Measurements from ENCODE around the gene MRPL16. TPM values are rescaled to one million over a fixed set of nuclear protein-coding genes. Genes with fewer than 3 reads are reported as not detected.

The MRPL16 gene
- total and polyA plus RNA-seq, 12 donors, result 47.5 to 143 (median 74.1) TPM

GRCh38 chr11:59769828-59770227 lies 40.8 kb downstream of the MRPL16 start:
- DNase-seq, result no peak
- no peak overlapping the region for H3K27ac ChIP-seq
- intact Hi-C loops (cut with DNase I), result no loop called here
- WGBS, 4 donors, result 92 to 96% (median 94%) methylated on average over 4 of the region's 4 CpGs
- H3K9me3 ChIP-seq (replicated peaks in 1 of 3), result no peaks in the 10 kb centered on the region
- TF ChIP-seq CTCF (IDR thresholded peaks at IDR 0.05), result no peak
- no peak for TF ChIP-seq POLR2A (IDR thresholded peaks at IDR 0.05)
- H3K27me3 ChIP-seq, result no peaks in the 10 kb centered on the region
- no peak overlapping the region for H3K4me3 ChIP-seq
- peaks cover 0 to 18% of the 10 kb centered on the region in 2 donors for H3K36me3 ChIP-seq (replicated peaks in 1 of 2)
- H3K4me1 ChIP-seq (replicated peaks in 1 of 2), result peaks cover 16 to 26% of the 10 kb centered on the region in 2 donors

DNA sequence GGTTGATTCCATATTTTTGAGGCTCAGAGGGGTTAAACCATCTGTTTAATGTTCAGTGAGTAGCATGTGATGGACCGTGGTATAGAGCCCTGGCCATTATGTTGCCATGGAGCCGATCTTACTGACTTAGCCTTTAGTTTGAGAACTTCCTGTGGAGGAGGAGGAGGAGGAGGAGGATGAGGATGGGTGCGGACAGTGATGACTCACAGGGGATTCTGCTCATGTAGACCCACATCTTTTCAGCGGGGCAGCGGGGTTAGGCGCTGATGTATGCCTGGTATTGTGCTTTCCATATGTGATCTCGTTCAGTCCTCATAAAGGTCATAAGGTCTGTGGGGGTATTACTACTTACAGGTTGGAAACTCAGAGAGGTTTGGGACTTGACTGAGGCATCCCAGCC lies 41.5 kb downstream of the MRPL16 start:
- intact Hi-C loops (cut with DNase I), result no loop called here
- Histone ChIP-seq H3K4me3 (no peak overlapping the region), H3K27me3 (no peaks in the 10 kb centered on the region), H3K36me3 (replicated peaks in 1 of 2) (peaks cover 0 to 11% of the 10 kb centered on the region in 2 donors), H3K9me3 (replicated peaks in 1 of 3) (no peaks in the 10 kb centered on the region), H3K4me1 (replicated peaks in 1 of 2) (peaks cover 16 to 30% of the 10 kb centered on the region in 2 donors), H3K27ac (no peak overlapping the region)
- WGBS, 4 donors, result 82 to 87% (median 84%) methylated on average over 7 of the region's 7 CpGs
- TF ChIP-seq CTCF (IDR thresholded peaks at IDR 0.05), result no peak
- no peak for TF ChIP-seq POLR2A (IDR thresholded peaks at IDR 0.05)
- DNase-seq, result no peak

DNA sequence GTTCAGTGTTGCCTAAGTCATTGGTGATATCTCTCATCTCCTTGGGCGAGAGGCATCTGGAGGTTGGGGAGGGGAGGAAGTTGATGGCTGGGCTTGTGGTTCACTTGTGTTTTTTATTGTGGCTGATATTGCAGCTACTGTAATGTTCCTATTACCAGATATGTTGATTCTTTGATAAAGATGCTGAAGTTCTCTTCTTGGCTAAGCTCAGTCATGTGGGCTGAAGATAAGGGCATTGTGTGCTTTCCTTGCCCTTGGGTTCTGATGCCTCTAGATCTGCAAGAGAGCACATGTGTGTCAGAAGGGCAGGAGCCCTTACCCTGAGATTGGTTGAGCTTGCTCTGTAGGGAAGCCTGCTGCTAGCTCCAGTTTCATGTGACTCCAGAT lies 43.4 kb downstream of the MRPL16 start:
- no peak for DNase-seq
- H3K27me3 ChIP-seq, result no peaks in the 10 kb centered on the region
- peaks cover 19 to 33% of the 10 kb centered on the region in 2 donors for H3K4me1 ChIP-seq (replicated peaks in 1 of 2)
- intact Hi-C loops (cut with DNase I), result no loop called here
- H3K4me3 ChIP-seq, result no peak overlapping the region
- H3K36me3 ChIP-seq (replicated peaks in 1 of 2), result no peaks in the 10 kb centered on the region
- no peaks in the 10 kb centered on the region for H3K9me3 ChIP-seq (replicated peaks in 1 of 3)
- H3K27ac ChIP-seq, result no peak overlapping the region
- TF ChIP-seq POLR2A (IDR thresholded peaks at IDR 0.05), result no peak
- no peak for TF ChIP-seq CTCF (IDR thresholded peaks at IDR 0.05)
- WGBS, 4 donors, result 53 to 86% (median 85%) methylated on average over 1 of the region's 1 CpG

DNA sequence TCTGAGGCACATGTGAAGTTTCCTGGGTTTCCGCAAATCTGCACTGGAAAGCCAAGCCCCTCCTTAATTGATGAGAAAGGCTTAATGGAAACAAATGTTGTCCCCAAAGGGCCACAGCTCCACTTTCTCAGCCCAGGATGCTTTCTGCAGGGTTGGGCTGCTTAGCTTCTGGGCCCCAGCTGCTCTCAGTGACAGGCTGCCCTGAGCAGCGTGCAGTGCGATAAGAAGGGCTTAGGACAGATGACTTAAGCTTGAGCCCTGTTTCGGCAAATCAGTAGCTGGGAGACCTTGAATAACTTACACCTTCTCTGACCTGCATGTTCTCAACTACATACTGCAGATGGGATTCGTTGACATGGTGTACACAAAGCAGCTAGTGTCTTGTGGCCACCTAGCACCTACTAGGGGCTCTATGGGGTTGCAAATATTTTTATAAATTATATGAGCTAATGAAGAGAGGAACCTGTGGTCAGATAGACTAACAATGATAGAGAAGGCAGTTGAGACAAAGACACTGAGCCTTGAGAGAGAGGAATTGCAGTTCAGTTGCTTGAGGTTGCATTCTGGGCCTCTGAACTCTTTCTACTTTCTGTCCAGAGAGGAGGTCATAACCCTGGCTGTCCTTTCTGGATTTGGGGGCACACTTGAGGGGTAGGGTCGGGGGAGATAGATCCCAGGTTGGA lies 43.9 kb downstream of the MRPL16 start:
- H3K9me3 ChIP-seq (replicated peaks in 1 of 3), result no peaks in the 10 kb centered on the region
- no peaks in the 10 kb centered on the region for H3K36me3 ChIP-seq (replicated peaks in 1 of 2)
- H3K4me3 ChIP-seq, result no peak overlapping the region
- WGBS, 4 donors, result 55 to 66% (median 61%) methylated on average over 4 to 6 of the region's 6 CpGs
- intact Hi-C loops (cut with DNase I), result no loop called here
- H3K4me1 ChIP-seq (replicated peaks in 1 of 2), result peaks cover 24 to 35% of the 10 kb centered on the region in 2 donors
- peak in 4 of 7 donors; percentile 19 to 69 (median 46) for DNase-seq
- H3K27ac ChIP-seq, result no peak overlapping the region
- H3K27me3 ChIP-seq, result no peaks in the 10 kb centered on the region
- TF ChIP-seq POLR2A (IDR thresholded peaks at IDR 0.05) (no peak), CTCF (IDR thresholded peaks at IDR 0.05) (no peak)

All from adrenal gland (tissue), 12 donors.